Ishikawa (cell line): ENCODE results near the gene LRRC45.

Experiments
- CEBPB ChIP-seq: IDR thresholded peaks from 2 replicates; pipeline ENCODE4 v1.6.1; 2012
- CREB1 ChIP-seq: IDR thresholded peaks from 2 replicates; pipeline ENCODE4 v1.6.1; 2012; ENCODE audit warnings: low read depth
- EGR1 ChIP-seq: IDR thresholded peaks from 2 replicates; pipeline ENCODE4 v1.6.1; 2012
- EP300 ChIP-seq: IDR thresholded peaks from 2 replicates; pipeline ENCODE4 v1.6.1; 2012; ENCODE audit warnings: borderline replicate concordance
- FOXM1 ChIP-seq: IDR thresholded peaks from 2 replicates; pipeline ENCODE4 v1.6.1; 2012; ENCODE audit warnings: low read depth, borderline replicate concordance
- MAX ChIP-seq: IDR thresholded peaks from 2 replicates; pipeline ENCODE4 v1.6.1; 2012
- RAD21 ChIP-seq: IDR thresholded peaks from 2 replicates; pipeline ENCODE4 v1.6.1; 2012; ENCODE audit warnings: low read depth
- REST ChIP-seq: IDR thresholded peaks from 2 replicates; pipeline ENCODE4 v1.6.1; 2012; ENCODE audit warnings: low read depth, mild to moderate bottlenecking
- TAF1 ChIP-seq: IDR thresholded peaks from 2 replicates; pipeline ENCODE4 v1.6.1; 2012; ENCODE audit warnings: low read depth, mild to moderate bottlenecking
- TEAD4 ChIP-seq: IDR thresholded peaks from 2 replicates; pipeline ENCODE4 v1.6.1; 2012
- YY1 ChIP-seq: IDR thresholded peaks from 2 replicates; pipeline ENCODE4 v1.6.1; 2012; ENCODE audit warnings: low read depth
- ZBTB7A ChIP-seq: IDR thresholded peaks from 2 replicates; pipeline ENCODE4 v1.6.1; 2012; ENCODE audit warnings: low read depth

- no peak for TF ChIP-seq CEBPB
- TF ChIP-seq EP300, result no peak
- no peak for TF ChIP-seq REST
- TF ChIP-seq RAD21, result no peak
- TF ChIP-seq TEAD4, result no peak
- TF ChIP-seq YY1, result no peak
- no peak for TF ChIP-seq TAF1
- TF ChIP-seq MAX, result no peak
- no peak for TF ChIP-seq FOXM1
- no peak for TF ChIP-seq ZBTB7A
- no peak for TF ChIP-seq EGR1
- TF ChIP-seq CREB1, result no peak
These were observed 44.4 kb upstream of the LRRC45 start for GRCh38 chr17:81978524-81979298.
